ENCODE results near the gene SND1. TPM values are rescaled to one million over a fixed set of nuclear protein-coding genes. Genes with fewer than 3 reads are reported as not detected.

Gene SND1
- total and polyA plus RNA-seq, 10 donors, result 61.7 to 173 (median 116) TPM

GRCh38 chr7:128074736-128075135, 422.7 kb downstream of the SND1 start:
- Histone ChIP-seq H3K4me3 (no peak overlapping the region), H3K4me1 (peaks cover 0 to 30% (median 13%) of the 10 kb centered on the region in 6 donors), H3K36me3 (peaks cover 0 to 83% (median 28%) of the 10 kb centered on the region in 6 donors), H3K27ac (no peak overlapping the region), H3K9me3 (no peaks in the 10 kb centered on the region), H3K27me3 (replicated peaks in 1 of 7) (no peaks in the 10 kb centered on the region)
- 82 to 86% (median 82%) methylated on average over 4 to 6 of the region's 6 CpGs for WGBS, 5 donors
- intact Hi-C loops (cut with DNase I; ENCODE audit: low total_unique reads), result no loop called here
- DNase-seq, result peak; percentile 58
- TF ChIP-seq POLR2AphosphoS5 (IDR thresholded peaks at IDR 0.05), result no peak
- TF ChIP-seq CTCF (IDR thresholded peaks at IDR 0.05 in 8 of 11, conservative IDR thresholded peaks at IDR 0.05 in 3 of 11), result no peak
- no peak for TF ChIP-seq POLR2A (IDR thresholded peaks at IDR 0.05)

GRCh38 chr7:128075242-128076095, 423.5 kb downstream of the SND1 start:
- Histone ChIP-seq H3K4me3 (no peak overlapping the region), H3K9me3 (no peaks in the 10 kb centered on the region), H3K4me1 (peaks cover 0 to 30% (median 13%) of the 10 kb centered on the region in 6 donors), H3K36me3 (peaks cover 0 to 90% (median 28%) of the 10 kb centered on the region in 6 donors), H3K27ac (no peak overlapping the region), H3K27me3 (replicated peaks in 1 of 7) (no peaks in the 10 kb centered on the region)
- intact Hi-C loops (cut with DNase I; ENCODE audit: low total_unique reads), result no loop called here
- 63 to 87% (median 78%) methylated on average over 10 to 12 of the region's 12 CpGs for WGBS, 5 donors
- no peak for TF ChIP-seq CTCF (IDR thresholded peaks at IDR 0.05 in 8 of 11, conservative IDR thresholded peaks at IDR 0.05 in 3 of 11)
- peak in 2 of 3 donors; percentile 22 to 40 for TF ChIP-seq POLR2AphosphoS5 (IDR thresholded peaks at IDR 0.05)
- DNase-seq, result peak; percentile 24

GRCh38 chr7:128076196-128076795, 424.3 kb downstream of the SND1 start:
- Histone ChIP-seq H3K27ac (no peak overlapping the region), H3K36me3 (peaks cover 0 to 97% (median 31%) of the 10 kb centered on the region in 6 donors), H3K4me3 (no peak overlapping the region), H3K9me3 (no peaks in the 10 kb centered on the region), H3K4me1 (peaks cover 0 to 30% (median 13%) of the 10 kb centered on the region in 6 donors), H3K27me3 (replicated peaks in 1 of 7) (no peaks in the 10 kb centered on the region)
- TF ChIP-seq POLR2AphosphoS5 (IDR thresholded peaks at IDR 0.05) (no peak), CTCF (IDR thresholded peaks at IDR 0.05 in 8 of 11, conservative IDR thresholded peaks at IDR 0.05 in 3 of 11) (no peak), POLR2A (IDR thresholded peaks at IDR 0.05) (no peak)
- intact Hi-C loops (cut with DNase I; ENCODE audit: low total_unique reads), result no loop called here
- DNase-seq, result no peak
- WGBS, 5 donors, result 83 to 93% (median 92%) methylated on average over 6 to 8 of the region's 8 CpGs

- no peak for DNase-seq
- TF ChIP-seq POLR2A (IDR thresholded peaks at IDR 0.05), result no peak
- TF ChIP-seq POLR2AphosphoS5 (IDR thresholded peaks at IDR 0.05), result no peak
- TF ChIP-seq CTCF (IDR thresholded peaks at IDR 0.05 in 8 of 11, conservative IDR thresholded peaks at IDR 0.05 in 3 of 11), result no peak
- H3K4me3 ChIP-seq, result no peak overlapping the region
These were observed 424.8 kb downstream of the SND1 start for GRCh38 chr7:128076796-128077271.

More at GRCh38 chr7:128076796-128077271, 424.8 kb downstream of the SND1 start:
- Histone ChIP-seq H3K27ac (no peak overlapping the region), H3K27me3 (replicated peaks in 1 of 7) (no peaks in the 10 kb centered on the region), H3K4me1 (peaks cover 0 to 30% (median 13%) of the 10 kb centered on the region in 6 donors), H3K9me3 (no peaks in the 10 kb centered on the region), H3K36me3 (peaks cover 0 to 97% (median 37%) of the 10 kb centered on the region in 6 donors)
- 57 to 67% (median 58%) methylated on average over 4 to 7 of the region's 7 CpGs for WGBS, 5 donors
- intact Hi-C loops (cut with DNase I; ENCODE audit: low total_unique reads), result no loop called here
